Panc1 (cell line): ENCODE results near the gene NPAS3. TPM values are rescaled to one million over a fixed set of nuclear protein-coding genes. Genes with fewer than 3 reads are reported as not detected.

Experiments
- ATAC-seq: fragments of 200-7000 bp; cut with Tn5 transposase; 2 replicates; pipeline ENCODE4 v1.9.1; 2020; ENCODE audit warnings: mild to moderate bottlenecking, moderate library complexity
- BruUV-seq: library from RNA; stranded (reverse); fragments of 400-500 nt; replicated peaks from 2 replicates; lab custom pipeline; 2021; lab: Mats Ljungman, UMichigan
- CTCF ChIA-PET: fragments of 300-600 bp; sonication (Branson Sonifier 250); formaldehyde crosslinking; loops from one replicate; lab custom pipeline; 2022; ENCODE audit warnings: antibody characterized with exemption; lab: Charles Lee
- POLR2A ChIA-PET: fragments of 300-600 bp; sonication (Branson Sonifier 250); formaldehyde crosslinking; loops from one replicate; lab custom pipeline; 2022; ENCODE audit warnings: antibody characterized with exemption; lab: Charles Lee
- DNase-seq: peaks from one replicate; pipeline ENCODE4 v3.0.0-alpha.2; 2010; ENCODE audit warnings: low read depth, low spot score
- H3K27ac ChIP-seq: 2 replicates; pipeline ENCODE4 v1.5.1; 2011; ENCODE audit warnings: mild to moderate bottlenecking, low read length, inconsistent platforms
- H3K27me3 ChIP-seq: fragments of 200-500 bp; sonication (Bioruptor generic); 2 replicates; pipeline ENCODE4 v1.6.0; 2014; ENCODE audit warnings: low read length, inconsistent platforms; ENCODE audit not compliant: control insufficient read depth, insufficient read depth
- H3K36me3 ChIP-seq: fragments of 200-500 bp; sonication (Bioruptor generic); 2 replicates; pipeline ENCODE4 v1.5.1; 2014; ENCODE audit warnings: inconsistent platforms, mild to moderate bottlenecking, low read length, moderate library complexity; ENCODE audit not compliant: control insufficient read depth, insufficient read depth
- H3K4me1 ChIP-seq: 2 replicates; pipeline ENCODE4 v1.5.1; 2011; ENCODE audit warnings: inconsistent platforms, mild to moderate bottlenecking, low read length, moderate library complexity; ENCODE audit not compliant: control insufficient read depth, insufficient read depth
- H3K4me3 ChIP-seq, 2 experiments: 2 replicates each; pipeline ENCODE4 v1.5.1; 2011 to 2012; ENCODE audit warnings: low read depth in 2 of 2, low read length in 2 of 2, mild to moderate bottlenecking in 2 of 2, inconsistent platforms in 1 of 2, moderate library complexity in 1 of 2
- H3K9me3 ChIP-seq: fragments of 200-500 bp; sonication (Bioruptor generic); 2 replicates; pipeline ENCODE4 v1.5.1; 2014; ENCODE audit warnings: low read depth, mild to moderate bottlenecking, inconsistent platforms, low read length, moderate library complexity; ENCODE audit not compliant: control insufficient read depth, insufficient read depth
- POLR2AphosphoS5 ChIP-seq: IDR thresholded peaks from 2 replicates; pipeline ENCODE4 v1.6.1; 2012; ENCODE audit warnings: mild to moderate bottlenecking, low read depth, low read length, moderate library complexity
- SIN3A ChIP-seq: IDR thresholded peaks from 2 replicates; pipeline ENCODE4 v1.6.1; 2012; ENCODE audit warnings: low read depth, mild to moderate bottlenecking, low read length, moderate library complexity, borderline replicate concordance; ENCODE audit not compliant: insufficient read depth
- TCF7L2 ChIP-seq: IDR thresholded peaks from 2 replicates; pipeline ENCODE4 v1.6.1; 2011; ENCODE audit warnings: mild to moderate bottlenecking, low read depth, low read length, inconsistent platforms
- in situ Hi-C: cut with HindIII; loops from 2 replicates; pipeline ENCODE4 v1.10.0; 2016; ENCODE audit warnings: low sequenced_read_pairs, low pct_unique_long_range_greater_than_20kb
- intact Hi-C: fragments of 100-400 bp; cut with micrococcal nuclease; formaldehyde crosslinking; loops from one replicate; pipeline ENCODE4 v1.10.0; 2022; ENCODE audit not compliant: unreplicated experiment
- total RNA-seq: library from RNA; stranded (reverse); gene quantifications from one replicate; pipeline ENCODE4 v1.2.1, GENCODE V29; 2021; ENCODE audit not compliant: unreplicated experiment
- TF ChIP-seq, protein P1 (sequence below): fragments of 450-650 bp; IDR thresholded peaks from 2 replicates; pipeline ENCODE4 v1.5.1; 2017; ENCODE audit warnings: mild to moderate bottlenecking
- TF ChIP-seq, protein P2 (sequence below), 2 experiments: IDR thresholded peaks; 2 replicates each; pipeline ENCODE4 v1.6.1; 2011 to 2012; ENCODE audit warnings: low read depth in 2 of 2, control low read depth in 1 of 2, low read length in 1 of 2, mild to moderate bottlenecking in 1 of 2, moderate library complexity in 1 of 2; ENCODE audit not compliant: insufficient read depth in 1 of 2

The NPAS3 gene
- total RNA-seq, 1 experiment from 2014 or later: 0.23 TPM

DNA sequence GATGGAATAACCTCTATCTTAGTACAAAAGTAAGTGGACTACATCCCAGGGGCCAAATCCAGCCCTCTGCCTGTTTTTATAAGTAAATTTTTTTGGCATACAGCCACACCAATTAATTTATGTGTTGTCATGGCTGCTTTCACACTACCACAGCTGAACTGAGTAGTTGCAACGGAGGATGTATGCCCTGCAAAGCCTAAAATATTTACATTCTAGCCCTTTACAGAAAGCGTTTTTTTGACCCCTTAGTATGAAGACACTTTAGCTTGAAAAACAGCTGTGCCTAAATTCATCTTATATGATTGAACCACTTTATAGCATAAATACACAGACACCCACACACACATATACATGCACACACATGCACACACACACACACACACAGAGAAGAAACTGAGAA is 510.6 kb downstream of the NPAS3 start:
- DNase-seq (no peak), ATAC-seq (no peak)
- Histone ChIP-seq H3K4me3 (no peak overlapping the region), H3K4me1 (no peaks in the 10 kb centered on the region), H3K27me3 (no peaks in the 10 kb centered on the region), H3K36me3 (no peaks in the 10 kb centered on the region), H3K27ac (no peak overlapping the region), H3K9me3 (no peaks in the 10 kb centered on the region)
- ChIA-PET POLR2A (no interaction called here), CTCF (no interaction called here)
- in situ Hi-C loops (no loop called here), intact Hi-C loops (no loop called here)
- no peak for TF ChIP-seq TCF7L2
- TF ChIP-seq, protein P1, sequence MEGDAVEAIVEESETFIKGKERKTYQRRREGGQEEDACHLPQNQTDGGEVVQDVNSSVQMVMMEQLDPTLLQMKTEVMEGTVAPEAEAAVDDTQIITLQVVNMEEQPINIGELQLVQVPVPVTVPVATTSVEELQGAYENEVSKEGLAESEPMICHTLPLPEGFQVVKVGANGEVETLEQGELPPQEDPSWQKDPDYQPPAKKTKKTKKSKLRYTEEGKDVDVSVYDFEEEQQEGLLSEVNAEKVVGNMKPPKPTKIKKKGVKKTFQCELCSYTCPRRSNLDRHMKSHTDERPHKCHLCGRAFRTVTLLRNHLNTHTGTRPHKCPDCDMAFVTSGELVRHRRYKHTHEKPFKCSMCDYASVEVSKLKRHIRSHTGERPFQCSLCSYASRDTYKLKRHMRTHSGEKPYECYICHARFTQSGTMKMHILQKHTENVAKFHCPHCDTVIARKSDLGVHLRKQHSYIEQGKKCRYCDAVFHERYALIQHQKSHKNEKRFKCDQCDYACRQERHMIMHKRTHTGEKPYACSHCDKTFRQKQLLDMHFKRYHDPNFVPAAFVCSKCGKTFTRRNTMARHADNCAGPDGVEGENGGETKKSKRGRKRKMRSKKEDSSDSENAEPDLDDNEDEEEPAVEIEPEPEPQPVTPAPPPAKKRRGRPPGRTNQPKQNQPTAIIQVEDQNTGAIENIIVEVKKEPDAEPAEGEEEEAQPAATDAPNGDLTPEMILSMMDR: no peak
- TF ChIP-seq POLR2AphosphoS5: no peak
- TF ChIP-seq SIN3A: no peak
- TF ChIP-seq, protein P2, sequence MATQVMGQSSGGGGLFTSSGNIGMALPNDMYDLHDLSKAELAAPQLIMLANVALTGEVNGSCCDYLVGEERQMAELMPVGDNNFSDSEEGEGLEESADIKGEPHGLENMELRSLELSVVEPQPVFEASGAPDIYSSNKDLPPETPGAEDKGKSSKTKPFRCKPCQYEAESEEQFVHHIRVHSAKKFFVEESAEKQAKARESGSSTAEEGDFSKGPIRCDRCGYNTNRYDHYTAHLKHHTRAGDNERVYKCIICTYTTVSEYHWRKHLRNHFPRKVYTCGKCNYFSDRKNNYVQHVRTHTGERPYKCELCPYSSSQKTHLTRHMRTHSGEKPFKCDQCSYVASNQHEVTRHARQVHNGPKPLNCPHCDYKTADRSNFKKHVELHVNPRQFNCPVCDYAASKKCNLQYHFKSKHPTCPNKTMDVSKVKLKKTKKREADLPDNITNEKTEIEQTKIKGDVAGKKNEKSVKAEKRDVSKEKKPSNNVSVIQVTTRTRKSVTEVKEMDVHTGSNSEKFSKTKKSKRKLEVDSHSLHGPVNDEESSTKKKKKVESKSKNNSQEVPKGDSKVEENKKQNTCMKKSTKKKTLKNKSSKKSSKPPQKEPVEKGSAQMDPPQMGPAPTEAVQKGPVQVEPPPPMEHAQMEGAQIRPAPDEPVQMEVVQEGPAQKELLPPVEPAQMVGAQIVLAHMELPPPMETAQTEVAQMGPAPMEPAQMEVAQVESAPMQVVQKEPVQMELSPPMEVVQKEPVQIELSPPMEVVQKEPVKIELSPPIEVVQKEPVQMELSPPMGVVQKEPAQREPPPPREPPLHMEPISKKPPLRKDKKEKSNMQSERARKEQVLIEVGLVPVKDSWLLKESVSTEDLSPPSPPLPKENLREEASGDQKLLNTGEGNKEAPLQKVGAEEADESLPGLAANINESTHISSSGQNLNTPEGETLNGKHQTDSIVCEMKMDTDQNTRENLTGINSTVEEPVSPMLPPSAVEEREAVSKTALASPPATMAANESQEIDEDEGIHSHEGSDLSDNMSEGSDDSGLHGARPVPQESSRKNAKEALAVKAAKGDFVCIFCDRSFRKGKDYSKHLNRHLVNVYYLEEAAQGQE (IDR thresholded peaks at IDR 0.05; ENCODE audit: insufficient read depth in 1 of 2, low read depth in 2 of 2, low read length in 1 of 2): no peak
- BruUV-seq: no TSS peak

DNA sequence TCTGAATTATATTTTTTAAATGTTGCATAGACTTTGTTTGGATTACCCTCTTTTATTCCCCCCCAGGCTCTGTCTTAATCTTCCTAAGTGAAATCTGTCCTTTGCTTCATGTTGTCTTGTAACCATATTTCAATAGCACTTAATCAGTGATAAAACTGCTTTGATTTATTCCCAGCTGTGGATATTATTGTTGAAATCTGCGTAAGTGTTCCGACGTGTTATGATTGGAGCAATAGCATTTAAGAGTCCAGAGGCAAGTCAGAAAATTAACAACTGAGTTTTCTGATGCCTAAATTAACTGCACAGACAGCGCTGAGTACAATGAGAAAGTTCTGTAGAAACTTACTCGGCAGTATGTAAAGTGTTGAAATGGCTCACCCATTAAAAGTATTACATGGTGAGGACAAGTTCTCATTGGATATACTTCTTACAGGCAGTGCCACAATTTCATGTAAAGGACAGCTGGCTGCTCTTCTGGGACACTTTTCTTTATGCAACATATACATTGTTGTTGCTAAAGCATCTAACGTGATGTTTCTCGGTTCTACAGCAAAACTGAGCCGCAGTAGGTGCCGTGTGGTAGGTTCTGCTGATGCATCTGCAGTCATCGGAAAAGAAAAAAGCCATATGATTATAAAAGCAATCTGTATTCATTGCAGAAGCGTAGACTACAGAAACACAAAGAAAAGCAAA is 511.2 kb downstream of the NPAS3 start:
- ChIA-PET CTCF (no interaction called here), POLR2A (no interaction called here)
- ATAC-seq (no peak), DNase-seq (no peak)
- Histone ChIP-seq H3K9me3 (no peaks in the 10 kb centered on the region), H3K27ac (no peak overlapping the region), H3K4me3 (no peak overlapping the region), H3K4me1 (no peaks in the 10 kb centered on the region), H3K36me3 (no peaks in the 10 kb centered on the region), H3K27me3 (no peaks in the 10 kb centered on the region)
- TF ChIP-seq POLR2AphosphoS5: no peak
- TF ChIP-seq TCF7L2: no peak
- TF ChIP-seq, protein P1: no peak
- TF ChIP-seq SIN3A: no peak
- TF ChIP-seq, protein P2 (IDR thresholded peaks at IDR 0.05; ENCODE audit: insufficient read depth in 1 of 2, low read depth in 2 of 2, low read length in 1 of 2): no peak
- intact Hi-C loops (no loop called here), in situ Hi-C loops (no loop called here)
- BruUV-seq: no TSS peak
